ENCODE measurements around the gene ADGRV1.

DNA sequence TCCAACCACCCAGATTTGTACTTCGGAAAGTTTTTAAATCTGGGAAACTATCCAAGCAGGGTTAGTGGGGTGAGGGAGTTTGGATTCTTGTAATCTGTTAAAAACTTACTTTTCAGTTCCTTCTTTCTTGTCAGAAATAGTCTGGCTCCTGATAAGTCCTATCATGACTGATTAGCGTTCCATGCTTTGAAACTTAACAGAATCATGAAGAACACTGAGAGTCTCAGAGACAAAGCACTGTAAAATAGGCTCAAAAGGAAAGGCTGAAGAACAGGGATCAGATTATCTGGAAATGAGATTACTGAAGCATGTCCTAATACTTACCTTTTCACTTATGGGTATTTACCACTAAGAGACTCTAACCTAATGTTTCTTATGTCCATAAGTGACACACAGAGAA lies 582.1 kb downstream of the ADGRV1 start:
- TF ChIP-seq EZH2 (IDR thresholded peaks at IDR 0.05) = no peak
- TF ChIP-seq POLR2AphosphoS5 (IDR thresholded peaks at IDR 0.05; ENCODE audit: borderline replicate concordance, low read depth, low read length) = no peak
- no peak for TF ChIP-seq FOXP2 (optimal IDR thresholded peaks at IDR 0.05; ENCODE audit: control extremely low read depth, extremely low read length, insufficient read depth)

Measured in SK-N-MC (cell line).